Measurements from ENCODE around the gene CSNK2A3. TPM values are rescaled to one million over a fixed set of nuclear protein-coding genes. Genes with fewer than 3 reads are reported as not detected.

The CSNK2A3 gene
- total and polyA plus RNA-seq, 2 donors (not counting 1 experiment from before 2014, with no cell fraction given): 2.3 TPM

DNA sequence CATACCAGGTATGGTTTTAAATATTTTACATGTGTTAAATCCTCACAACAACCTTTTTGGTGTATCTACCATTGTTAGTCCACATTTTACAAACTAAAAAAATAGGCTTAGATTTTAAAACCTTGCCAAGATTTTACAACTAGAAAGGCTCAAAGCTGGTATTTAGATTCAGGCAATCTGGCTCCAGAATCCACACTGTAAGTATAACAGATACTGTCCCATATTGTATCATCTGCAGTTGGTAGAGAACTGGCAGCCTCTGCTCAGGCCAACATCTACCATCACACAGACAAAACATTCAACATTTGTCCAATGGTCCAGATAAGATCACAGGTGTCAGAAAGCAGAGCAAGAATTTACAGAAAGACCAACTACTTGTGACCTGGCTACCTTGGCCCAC is 30.9 kb downstream of the CSNK2A3 start:
- Histone ChIP-seq H3K9me3 (ENCODE audit: control insufficient read depth, insufficient read depth, low read depth, low read length) (no peaks in the 10 kb centered on the region), H3K4me3 (replicated peaks in 1 of 4; ENCODE audit: control extremely low read depth in 1 of 4, insufficient read depth in 1 of 4, low read depth in 3 of 4, low read length in 4 of 4) (no peak overlapping the region), H3K27ac (ENCODE audit: insufficient read depth, low read length) (no peak overlapping the region), H3K4me1 (ENCODE audit: control insufficient read depth, extremely low read depth, insufficient read depth, low read length) (no peaks in the 10 kb centered on the region), H3K36me3 (ENCODE audit: control insufficient read depth, insufficient read depth, low read length) (no peaks in the 10 kb centered on the region), H3K27me3 (ENCODE audit: control insufficient read depth, insufficient read depth, low read length) (no peaks in the 10 kb centered on the region), H3K79me2 (ENCODE audit: control insufficient read depth, insufficient read depth, low read length) (no peaks in the 10 kb centered on the region), H2AFZ (ENCODE audit: low read length) (no peak overlapping the region), H4K20me1 (ENCODE audit: control insufficient read depth, extremely low read depth, insufficient read depth, low read length) (peaks cover 2% of the 10 kb centered on the region), H3K9ac (ENCODE audit: insufficient read depth, low read length) (no peak overlapping the region), H3K4me2 (ENCODE audit: extremely low read depth, insufficient read depth, low read length) (no peak overlapping the region)
- DNase-seq (ENCODE audit: low read depth in 2 of 2): no peak
- TF ChIP-seq EZH2 (IDR thresholded peaks at IDR 0.05; ENCODE audit: low read length, missing control alignments): no peak
- TF ChIP-seq, protein P1, sequence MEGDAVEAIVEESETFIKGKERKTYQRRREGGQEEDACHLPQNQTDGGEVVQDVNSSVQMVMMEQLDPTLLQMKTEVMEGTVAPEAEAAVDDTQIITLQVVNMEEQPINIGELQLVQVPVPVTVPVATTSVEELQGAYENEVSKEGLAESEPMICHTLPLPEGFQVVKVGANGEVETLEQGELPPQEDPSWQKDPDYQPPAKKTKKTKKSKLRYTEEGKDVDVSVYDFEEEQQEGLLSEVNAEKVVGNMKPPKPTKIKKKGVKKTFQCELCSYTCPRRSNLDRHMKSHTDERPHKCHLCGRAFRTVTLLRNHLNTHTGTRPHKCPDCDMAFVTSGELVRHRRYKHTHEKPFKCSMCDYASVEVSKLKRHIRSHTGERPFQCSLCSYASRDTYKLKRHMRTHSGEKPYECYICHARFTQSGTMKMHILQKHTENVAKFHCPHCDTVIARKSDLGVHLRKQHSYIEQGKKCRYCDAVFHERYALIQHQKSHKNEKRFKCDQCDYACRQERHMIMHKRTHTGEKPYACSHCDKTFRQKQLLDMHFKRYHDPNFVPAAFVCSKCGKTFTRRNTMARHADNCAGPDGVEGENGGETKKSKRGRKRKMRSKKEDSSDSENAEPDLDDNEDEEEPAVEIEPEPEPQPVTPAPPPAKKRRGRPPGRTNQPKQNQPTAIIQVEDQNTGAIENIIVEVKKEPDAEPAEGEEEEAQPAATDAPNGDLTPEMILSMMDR (conservative IDR thresholded peaks at IDR 0.05 in 1 of 2, IDR thresholded peaks at IDR 0.05 in 1 of 2; ENCODE audit: low read depth in 1 of 2, low read length in 2 of 2): no peak

DNA sequence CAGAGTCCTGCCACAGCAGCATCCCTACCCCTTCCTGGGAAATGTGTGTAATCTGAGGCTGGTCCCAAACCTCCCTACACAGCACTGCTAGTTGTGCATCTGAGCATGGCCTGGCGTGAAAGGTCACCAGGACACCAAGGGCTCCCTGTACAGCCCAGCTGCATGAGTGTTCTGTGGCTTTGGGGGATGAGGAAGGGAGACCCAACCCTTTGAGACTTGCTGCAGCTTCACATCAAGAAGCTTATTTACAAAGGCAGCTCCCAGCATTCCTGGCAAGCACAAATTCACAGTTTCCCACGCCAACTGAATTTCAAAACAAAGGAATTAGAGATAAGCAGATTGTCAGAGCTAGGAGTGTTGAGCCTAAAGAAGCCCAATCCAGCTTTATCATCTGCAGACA is 32.2 kb downstream of the CSNK2A3 start:
- Histone ChIP-seq H3K9me3 (ENCODE audit: control insufficient read depth, insufficient read depth, low read depth, low read length) (no peaks in the 10 kb centered on the region), H3K79me2 (ENCODE audit: control insufficient read depth, insufficient read depth, low read length) (no peaks in the 10 kb centered on the region), H4K20me1 (ENCODE audit: control insufficient read depth, extremely low read depth, insufficient read depth, low read length) (peaks cover 2% of the 10 kb centered on the region), H2AFZ (ENCODE audit: low read length) (no peak overlapping the region), H3K27me3 (ENCODE audit: control insufficient read depth, insufficient read depth, low read length) (no peaks in the 10 kb centered on the region), H3K27ac (ENCODE audit: insufficient read depth, low read length) (no peak overlapping the region), H3K4me3 (replicated peaks in 1 of 4; ENCODE audit: control extremely low read depth in 1 of 4, insufficient read depth in 1 of 4, low read depth in 3 of 4, low read length in 4 of 4) (no peak overlapping the region), H3K36me3 (ENCODE audit: control insufficient read depth, insufficient read depth, low read length) (no peaks in the 10 kb centered on the region), H3K4me2 (ENCODE audit: extremely low read depth, insufficient read depth, low read length) (no peak overlapping the region), H3K4me1 (ENCODE audit: control insufficient read depth, extremely low read depth, insufficient read depth, low read length) (no peaks in the 10 kb centered on the region), H3K9ac (ENCODE audit: insufficient read depth, low read length) (no peak overlapping the region)
- TF ChIP-seq EZH2 (IDR thresholded peaks at IDR 0.05; ENCODE audit: low read length, missing control alignments): no peak
- TF ChIP-seq, protein P1 (conservative IDR thresholded peaks at IDR 0.05 in 1 of 2, IDR thresholded peaks at IDR 0.05 in 1 of 2; ENCODE audit: low read depth in 1 of 2, low read length in 2 of 2): no peak
- no peak for DNase-seq (ENCODE audit: low read depth in 2 of 2)

DNA sequence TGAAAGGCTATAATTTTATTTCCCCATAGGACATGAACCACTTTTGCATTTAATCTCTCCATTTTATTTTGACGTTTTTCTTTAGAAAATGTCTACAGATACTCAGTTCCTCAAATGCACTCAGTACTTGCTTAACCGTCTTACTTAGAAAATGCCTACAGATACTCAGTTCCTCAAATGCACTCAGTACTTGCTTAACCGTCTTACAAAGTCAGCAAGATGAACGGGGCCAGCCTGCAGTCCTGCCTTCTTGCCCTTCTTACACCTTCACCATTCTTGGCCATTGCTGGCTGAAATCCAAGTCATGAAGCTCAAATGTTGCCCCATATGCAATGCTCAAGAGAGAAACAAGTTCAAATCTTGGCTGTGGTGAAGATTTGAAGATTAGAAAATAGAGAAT is 34.1 kb downstream of the CSNK2A3 start:
- no peak for DNase-seq (ENCODE audit: low read depth in 2 of 2)
- TF ChIP-seq, protein P1 (conservative IDR thresholded peaks at IDR 0.05 in 1 of 2, IDR thresholded peaks at IDR 0.05 in 1 of 2; ENCODE audit: low read depth in 1 of 2, low read length in 2 of 2): no peak
- TF ChIP-seq EZH2 (IDR thresholded peaks at IDR 0.05; ENCODE audit: low read length, missing control alignments): no peak

More for the DNA sequence above, 34.1 kb downstream of the CSNK2A3 start:
- Histone ChIP-seq H3K36me3 (ENCODE audit: control insufficient read depth, insufficient read depth, low read length) (no peaks in the 10 kb centered on the region), H3K4me2 (ENCODE audit: extremely low read depth, insufficient read depth, low read length) (no peak overlapping the region), H3K4me1 (ENCODE audit: control insufficient read depth, extremely low read depth, insufficient read depth, low read length) (no peaks in the 10 kb centered on the region), H3K79me2 (ENCODE audit: control insufficient read depth, insufficient read depth, low read length) (no peaks in the 10 kb centered on the region), H4K20me1 (ENCODE audit: control insufficient read depth, extremely low read depth, insufficient read depth, low read length) (peaks cover 2% of the 10 kb centered on the region), H3K27ac (ENCODE audit: insufficient read depth, low read length) (no peak overlapping the region), H2AFZ (ENCODE audit: low read length) (no peak overlapping the region), H3K9ac (ENCODE audit: insufficient read depth, low read length) (no peak overlapping the region), H3K4me3 (replicated peaks in 1 of 4; ENCODE audit: control extremely low read depth in 1 of 4, insufficient read depth in 1 of 4, low read depth in 3 of 4, low read length in 4 of 4) (no peak overlapping the region), H3K9me3 (ENCODE audit: control insufficient read depth, insufficient read depth, low read depth, low read length) (no peaks in the 10 kb centered on the region), H3K27me3 (ENCODE audit: control insufficient read depth, insufficient read depth, low read length) (no peaks in the 10 kb centered on the region)

All from fibroblast of lung (primary cell).